Measurements from ENCODE around the gene CRTAC1. TPM values are rescaled to one million over a fixed set of nuclear protein-coding genes. Genes with fewer than 3 reads are reported as not detected.

The CRTAC1 gene
- total RNA-seq, 1 donor from 2014 or later: 128 TPM

DNA sequence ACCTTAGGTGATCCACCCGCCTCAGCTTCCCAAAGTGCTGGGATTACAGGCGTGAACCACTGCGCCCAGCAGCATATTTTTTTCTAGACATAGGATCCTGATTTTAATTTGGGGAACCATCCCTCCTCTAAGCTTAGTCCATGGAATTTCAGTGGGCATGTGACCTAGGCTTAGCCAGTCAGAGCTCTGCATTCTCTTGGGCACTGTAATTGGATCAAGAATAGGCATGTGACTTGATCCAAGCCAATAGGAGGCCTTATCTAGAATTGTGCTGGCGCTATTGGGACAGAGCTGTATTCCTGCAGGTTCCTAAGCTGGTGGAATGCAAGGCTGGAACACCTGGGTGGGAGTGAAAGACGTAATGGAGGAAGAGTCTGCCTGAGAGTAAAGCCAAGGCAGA, 36.7 kb upstream of the CRTAC1 start:
- H3K4me1 ChIP-seq: no peaks in the 10 kb centered on the region
- no peaks in the 10 kb centered on the region for H3K27me3 ChIP-seq
- H3K27ac ChIP-seq: no peak overlapping the region
- TF ChIP-seq, protein P1, sequence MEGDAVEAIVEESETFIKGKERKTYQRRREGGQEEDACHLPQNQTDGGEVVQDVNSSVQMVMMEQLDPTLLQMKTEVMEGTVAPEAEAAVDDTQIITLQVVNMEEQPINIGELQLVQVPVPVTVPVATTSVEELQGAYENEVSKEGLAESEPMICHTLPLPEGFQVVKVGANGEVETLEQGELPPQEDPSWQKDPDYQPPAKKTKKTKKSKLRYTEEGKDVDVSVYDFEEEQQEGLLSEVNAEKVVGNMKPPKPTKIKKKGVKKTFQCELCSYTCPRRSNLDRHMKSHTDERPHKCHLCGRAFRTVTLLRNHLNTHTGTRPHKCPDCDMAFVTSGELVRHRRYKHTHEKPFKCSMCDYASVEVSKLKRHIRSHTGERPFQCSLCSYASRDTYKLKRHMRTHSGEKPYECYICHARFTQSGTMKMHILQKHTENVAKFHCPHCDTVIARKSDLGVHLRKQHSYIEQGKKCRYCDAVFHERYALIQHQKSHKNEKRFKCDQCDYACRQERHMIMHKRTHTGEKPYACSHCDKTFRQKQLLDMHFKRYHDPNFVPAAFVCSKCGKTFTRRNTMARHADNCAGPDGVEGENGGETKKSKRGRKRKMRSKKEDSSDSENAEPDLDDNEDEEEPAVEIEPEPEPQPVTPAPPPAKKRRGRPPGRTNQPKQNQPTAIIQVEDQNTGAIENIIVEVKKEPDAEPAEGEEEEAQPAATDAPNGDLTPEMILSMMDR (IDR thresholded peaks at IDR 0.05): no peak
- H3K36me3 ChIP-seq: no peaks in the 10 kb centered on the region
- H3K4me3 ChIP-seq: no peak overlapping the region
- intact Hi-C loops (cut with DNase I): no loop called here
- ATAC-seq (no peak), DNase-seq (no peak)
- H3K9me3 ChIP-seq: no peaks in the 10 kb centered on the region

DNA sequence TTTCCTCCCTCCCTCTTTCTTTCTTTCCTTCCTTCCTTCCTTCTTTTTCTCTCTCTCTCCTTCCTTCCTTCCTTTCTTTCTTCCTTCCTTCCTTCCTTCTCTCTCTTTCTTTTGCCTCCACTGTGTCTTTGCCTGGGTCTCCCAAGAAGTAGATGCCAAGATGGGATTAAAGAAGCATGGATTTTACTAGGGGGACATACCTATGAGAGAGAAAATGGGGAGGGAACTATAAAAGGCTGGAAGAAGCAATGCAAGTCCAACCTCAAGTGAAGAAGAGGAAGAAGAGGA, 33.3 kb upstream of the CRTAC1 start:
- Histone ChIP-seq H3K27ac (no peak overlapping the region), H3K4me1 (no peaks in the 10 kb centered on the region), H3K4me3 (no peak overlapping the region), H3K27me3 (no peaks in the 10 kb centered on the region), H3K9me3 (no peaks in the 10 kb centered on the region), H3K36me3 (no peaks in the 10 kb centered on the region)
- DNase-seq: no peak
- intact Hi-C loops (cut with DNase I): no loop called here
- no peak for ATAC-seq
- TF ChIP-seq, protein P1 (IDR thresholded peaks at IDR 0.05): no peak

DNA sequence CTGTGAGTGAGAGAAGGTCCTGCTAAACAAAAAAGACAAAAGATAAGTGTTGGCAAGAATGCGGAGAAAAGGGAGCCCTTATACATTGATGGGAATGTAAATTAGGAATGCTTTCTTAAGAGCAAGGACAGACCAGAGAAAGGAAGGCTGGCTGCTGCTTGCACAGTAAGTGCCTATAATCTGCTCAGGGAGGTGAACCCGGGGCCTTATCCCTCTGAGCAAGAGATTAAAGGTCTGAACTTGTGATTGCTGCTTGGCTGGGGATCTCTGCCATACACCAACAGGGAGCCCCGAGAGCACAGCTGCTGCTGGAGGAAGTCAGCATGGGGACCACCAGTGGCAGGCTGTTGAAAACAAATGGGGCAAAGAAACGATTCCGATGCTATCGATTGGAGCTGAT, 32.0 kb upstream of the CRTAC1 start:
- intact Hi-C loops (cut with DNase I): no loop called here

DNA sequence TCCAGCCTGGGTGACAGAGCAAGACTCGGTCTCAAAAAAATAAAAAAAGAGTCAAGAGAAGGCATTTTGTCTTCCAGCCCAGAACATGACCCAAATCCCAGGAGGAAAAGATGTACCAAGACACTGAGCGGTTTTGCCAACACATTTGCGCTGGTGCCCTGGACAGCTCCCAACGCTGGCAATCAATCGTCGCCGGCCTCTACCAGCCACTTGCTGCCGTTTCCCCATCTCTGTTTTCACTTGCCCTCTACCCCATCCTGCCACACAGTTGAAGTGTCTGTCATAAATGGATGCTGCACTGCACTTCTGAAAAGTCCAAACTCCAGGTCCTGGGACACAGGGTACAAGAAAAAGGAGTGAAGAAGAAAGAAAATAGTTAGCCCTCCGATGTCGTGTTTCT, 29.7 kb upstream of the CRTAC1 start:
- H3K27ac ChIP-seq: no peak overlapping the region
- no peak for ATAC-seq

More for the DNA sequence above, 32.0 kb upstream of the CRTAC1 start:
- TF ChIP-seq, protein P1 (IDR thresholded peaks at IDR 0.05): no peak
- ATAC-seq: no peak
- H3K36me3 ChIP-seq: no peaks in the 10 kb centered on the region
- no peak for DNase-seq
- no peaks in the 10 kb centered on the region for H3K27me3 ChIP-seq
- H3K4me1 ChIP-seq: no peaks in the 10 kb centered on the region
- no peaks in the 10 kb centered on the region for H3K9me3 ChIP-seq
- H3K4me3 ChIP-seq: no peak overlapping the region
- H3K27ac ChIP-seq: no peak overlapping the region

DNA sequence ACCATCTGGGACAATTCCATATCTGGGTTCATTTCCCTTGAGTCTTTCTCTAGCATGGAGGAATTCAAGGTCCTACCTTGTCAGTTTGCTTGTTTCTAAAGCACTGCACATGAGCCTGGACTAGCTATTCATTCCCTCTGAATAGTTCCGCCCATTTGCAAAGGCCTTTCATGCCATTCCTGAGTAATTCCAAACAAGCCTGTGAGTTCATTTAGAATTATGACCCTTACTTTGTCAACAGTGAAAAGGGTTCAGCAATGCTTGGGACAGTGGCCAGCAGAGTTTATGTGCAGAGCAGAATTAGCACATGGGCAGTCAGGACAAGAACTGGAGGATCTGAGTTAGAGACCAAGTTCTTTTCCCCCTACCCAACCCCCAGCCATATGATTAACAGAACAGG, 27.9 kb upstream of the CRTAC1 start:
- Histone ChIP-seq H3K27me3 (no peaks in the 10 kb centered on the region), H3K27ac (no peak overlapping the region), H3K4me1 (no peaks in the 10 kb centered on the region), H3K4me3 (no peak overlapping the region), H3K9me3 (no peaks in the 10 kb centered on the region), H3K36me3 (no peaks in the 10 kb centered on the region)
- intact Hi-C loops (cut with DNase I): no loop called here
- TF ChIP-seq, protein P1 (IDR thresholded peaks at IDR 0.05): no peak
- no peak for DNase-seq
- ATAC-seq: no peak

More for the DNA sequence above, 29.7 kb upstream of the CRTAC1 start:
- no peaks in the 10 kb centered on the region for H3K4me1 ChIP-seq
- no peak overlapping the region for H3K4me3 ChIP-seq
- no peaks in the 10 kb centered on the region for H3K36me3 ChIP-seq
- intact Hi-C loops (cut with DNase I): no loop called here
- H3K9me3 ChIP-seq: no peaks in the 10 kb centered on the region
- DNase-seq: no peak
- TF ChIP-seq, protein P1 (IDR thresholded peaks at IDR 0.05): no peak
- no peaks in the 10 kb centered on the region for H3K27me3 ChIP-seq

DNA sequence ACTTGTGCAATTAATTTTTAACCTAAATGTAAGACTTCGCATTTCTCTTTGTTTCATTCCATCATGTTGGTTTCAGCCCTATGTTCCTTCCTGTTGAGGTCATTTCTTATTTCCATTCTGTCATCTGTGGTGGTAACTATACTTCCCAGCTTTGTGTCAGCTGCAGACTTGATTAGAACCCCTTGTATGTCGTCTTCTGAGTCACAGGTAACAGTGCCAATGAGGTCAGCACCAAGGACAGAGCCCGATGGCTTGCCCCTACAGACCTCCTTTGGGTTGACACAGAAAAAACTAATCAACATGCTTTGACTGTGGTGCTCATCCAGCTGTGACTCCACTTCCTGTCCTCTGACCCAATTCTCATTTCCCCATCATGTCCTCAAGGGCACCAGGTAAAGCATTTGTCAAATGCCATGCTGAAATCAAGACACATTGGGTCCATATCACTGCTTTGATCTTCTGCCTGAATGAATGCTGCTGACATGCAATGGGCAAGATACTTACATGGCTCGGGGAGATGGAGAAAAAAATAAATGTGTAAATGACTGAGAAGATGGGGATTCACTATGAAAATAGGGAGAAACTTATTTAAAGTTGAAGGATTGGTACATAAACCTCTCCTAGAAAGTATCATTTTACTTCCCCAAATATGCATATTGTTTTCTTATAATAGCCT, 25.6 kb upstream of the CRTAC1 start:
- Histone ChIP-seq H3K36me3 (no peaks in the 10 kb centered on the region), H3K27ac (no peak overlapping the region), H3K27me3 (peaks cover 10% of the 10 kb centered on the region), H3K4me3 (no peak overlapping the region), H3K9me3 (no peaks in the 10 kb centered on the region), H3K4me1 (no peaks in the 10 kb centered on the region)
- TF ChIP-seq, protein P1 (IDR thresholded peaks at IDR 0.05): no peak
- DNase-seq: no peak
- intact Hi-C loops (cut with DNase I): no loop called here
- ATAC-seq: no peak

Measured in upper lobe of right lung (tissue), 1 donor.